Measurements from ENCODE around the gene DISP2.

DNA sequence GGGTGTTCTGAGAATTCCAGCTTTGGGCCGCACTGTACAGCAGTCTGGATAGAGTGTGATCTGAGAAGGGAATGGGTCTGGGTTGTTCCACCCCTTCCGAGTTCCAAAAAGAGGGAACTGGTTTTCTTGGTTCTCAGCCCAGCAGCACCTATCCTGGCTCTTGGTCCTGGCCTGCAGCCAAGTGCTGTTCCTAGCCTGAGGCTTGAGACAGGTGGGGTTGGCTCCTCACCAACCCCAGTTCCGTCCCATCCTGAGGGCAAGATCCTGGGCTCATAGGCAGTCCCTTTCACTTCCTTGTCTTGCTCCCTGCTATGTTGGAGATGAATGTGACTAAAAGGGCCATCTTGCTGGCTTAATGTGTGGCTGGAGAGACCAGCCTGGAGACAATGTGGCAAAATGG lies 62.8 kb downstream of the DISP2 start:
- TF ChIP-seq, protein P1, sequence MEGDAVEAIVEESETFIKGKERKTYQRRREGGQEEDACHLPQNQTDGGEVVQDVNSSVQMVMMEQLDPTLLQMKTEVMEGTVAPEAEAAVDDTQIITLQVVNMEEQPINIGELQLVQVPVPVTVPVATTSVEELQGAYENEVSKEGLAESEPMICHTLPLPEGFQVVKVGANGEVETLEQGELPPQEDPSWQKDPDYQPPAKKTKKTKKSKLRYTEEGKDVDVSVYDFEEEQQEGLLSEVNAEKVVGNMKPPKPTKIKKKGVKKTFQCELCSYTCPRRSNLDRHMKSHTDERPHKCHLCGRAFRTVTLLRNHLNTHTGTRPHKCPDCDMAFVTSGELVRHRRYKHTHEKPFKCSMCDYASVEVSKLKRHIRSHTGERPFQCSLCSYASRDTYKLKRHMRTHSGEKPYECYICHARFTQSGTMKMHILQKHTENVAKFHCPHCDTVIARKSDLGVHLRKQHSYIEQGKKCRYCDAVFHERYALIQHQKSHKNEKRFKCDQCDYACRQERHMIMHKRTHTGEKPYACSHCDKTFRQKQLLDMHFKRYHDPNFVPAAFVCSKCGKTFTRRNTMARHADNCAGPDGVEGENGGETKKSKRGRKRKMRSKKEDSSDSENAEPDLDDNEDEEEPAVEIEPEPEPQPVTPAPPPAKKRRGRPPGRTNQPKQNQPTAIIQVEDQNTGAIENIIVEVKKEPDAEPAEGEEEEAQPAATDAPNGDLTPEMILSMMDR (IDR thresholded peaks at IDR 0.05): no peak
- no peak for TF ChIP-seq POLR2A (IDR thresholded peaks at IDR 0.05)
